Retina (tissue), 1 donor: ENCODE results near the gene MAP7.
"Not testable (repeated sequence)": the region's sequence is repeated elsewhere in the genome, so short reads cannot be mapped to it uniquely, and the experiment has no call there.

ENCODE experiments used
- DNase-seq: peaks from one replicate; pipeline ENCODE4 v3.0.0-alpha.2; 2016

The MAP7 gene

GRCh38 chr6:136501514-136501913, 48.7 kb downstream of the MAP7 start:
- no peak for DNase-seq

- DNase-seq, result no peak
Observed at GRCh38 chr6:136501096-136501495, 49.1 kb downstream of the MAP7 start.

GRCh38 chr6:136500414-136500813, 49.8 kb downstream of the MAP7 start:
- no peak for DNase-seq

- DNase-seq, result no peak
Observed at GRCh38 chr6:136499370-136499769, 50.9 kb downstream of the MAP7 start.

GRCh38 chr6:136496449-136496848, 53.8 kb downstream of the MAP7 start:
- not testable (repeated sequence) for DNase-seq

- DNase-seq, result no peak
Observed at GRCh38 chr6:136494710-136495109, 55.5 kb downstream of the MAP7 start.

- DNase-seq, result no peak
Observed at GRCh38 chr6:136494059-136494458, 56.2 kb downstream of the MAP7 start.

GRCh38 chr6:136492409-136492808, 57.8 kb downstream of the MAP7 start:
- DNase-seq, result no peak

- DNase-seq, result no peak
Observed at GRCh38 chr6:136491754-136492153, 58.5 kb downstream of the MAP7 start.

- no peak for DNase-seq
Observed at GRCh38 chr6:136491251-136491650, 59.0 kb downstream of the MAP7 start.

GRCh38 chr6:136489689-136490033, 60.6 kb downstream of the MAP7 start:
- DNase-seq, result not testable (repeated sequence)

- no peak for DNase-seq
Observed at GRCh38 chr6:136487759-136488425, 62.3 kb downstream of the MAP7 start.

- DNase-seq, result peak; percentile 33
Observed at GRCh38 chr6:136486357-136486756, 63.9 kb downstream of the MAP7 start.

- DNase-seq, result no peak
Observed at GRCh38 chr6:136483906-136484305, 66.3 kb downstream of the MAP7 start.

GRCh38 chr6:136483005-136483404, 67.2 kb downstream of the MAP7 start:
- DNase-seq, result not testable (repeated sequence)

- no peak for DNase-seq
Observed at GRCh38 chr6:136477548-136477947, 72.7 kb downstream of the MAP7 start.

- DNase-seq, result no peak
Observed at GRCh38 chr6:136475686-136476085, 74.5 kb downstream of the MAP7 start.

GRCh38 chr6:136474241-136474640, 76.0 kb downstream of the MAP7 start:
- DNase-seq, result no peak

- no peak for DNase-seq
Observed at GRCh38 chr6:136471922-136472321, 78.3 kb downstream of the MAP7 start.

GRCh38 chr6:136471372-136471771, 78.8 kb downstream of the MAP7 start:
- DNase-seq, result no peak

GRCh38 chr6:136470044-136470443, 80.2 kb downstream of the MAP7 start:
- DNase-seq, result no peak

GRCh38 chr6:136469154-136469553, 81.1 kb downstream of the MAP7 start:
- DNase-seq, result no peak

GRCh38 chr6:136468711-136469110, 81.5 kb downstream of the MAP7 start:
- DNase-seq, result no peak

- DNase-seq, result no peak
Observed at GRCh38 chr6:136467186-136467585, 83.0 kb downstream of the MAP7 start.

- DNase-seq, result peak; percentile 80
Observed at GRCh38 chr6:136466777-136467176, 83.4 kb downstream of the MAP7 start.
